Coronary artery (tissue), 2 donors: ENCODE results near the gene TESMIN.

Experiments used
- DNase-seq: peaks from one replicate; pipeline ENCODE4 v3.0.0-alpha.2; 2017; ENCODE audit warnings: low spot score
- H3K27ac ChIP-seq, 2 donors: fragments of 200-600 bp; sonication (generic); one replicate each; pipeline ENCODE4 v1.5.1; 2016 to 2019
- H3K4me3 ChIP-seq: fragments of 200-600 bp; sonication (generic); 2 replicates; pipeline ENCODE4 v1.5.1; 2016; ENCODE audit warnings: mild to moderate bottlenecking, moderate library complexity
- TF ChIP-seq, protein P1 (sequence below): fragments of 200-600 bp; sonication (generic); IDR thresholded peaks from one replicate; pipeline ENCODE4 v1.5.1; 2019; ENCODE audit warnings: antibody characterized with exemption

The TESMIN gene

DNA sequence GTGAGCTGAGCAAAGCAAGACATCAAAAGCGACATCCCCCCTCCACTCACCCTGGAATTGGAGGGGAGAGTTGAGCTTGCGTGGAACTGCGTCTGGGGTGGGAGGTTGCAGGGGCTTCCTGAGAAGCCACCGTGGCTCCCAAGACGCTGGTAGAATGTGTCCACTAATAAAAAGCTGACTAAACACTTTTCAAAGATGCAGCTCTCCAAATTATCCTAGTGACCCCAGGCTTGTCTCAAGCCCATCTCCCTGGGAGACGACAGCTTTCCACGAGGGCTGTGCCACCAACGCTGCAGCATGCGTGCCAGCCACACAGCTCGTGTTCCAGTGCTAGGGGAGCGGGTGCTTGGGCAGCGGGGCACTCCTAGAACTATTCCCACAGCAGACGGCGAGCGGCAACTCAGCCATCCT lies 73.3 kb downstream of the TESMIN start:
- no peak overlapping the region for H3K4me3 ChIP-seq
- TF ChIP-seq, protein P1, sequence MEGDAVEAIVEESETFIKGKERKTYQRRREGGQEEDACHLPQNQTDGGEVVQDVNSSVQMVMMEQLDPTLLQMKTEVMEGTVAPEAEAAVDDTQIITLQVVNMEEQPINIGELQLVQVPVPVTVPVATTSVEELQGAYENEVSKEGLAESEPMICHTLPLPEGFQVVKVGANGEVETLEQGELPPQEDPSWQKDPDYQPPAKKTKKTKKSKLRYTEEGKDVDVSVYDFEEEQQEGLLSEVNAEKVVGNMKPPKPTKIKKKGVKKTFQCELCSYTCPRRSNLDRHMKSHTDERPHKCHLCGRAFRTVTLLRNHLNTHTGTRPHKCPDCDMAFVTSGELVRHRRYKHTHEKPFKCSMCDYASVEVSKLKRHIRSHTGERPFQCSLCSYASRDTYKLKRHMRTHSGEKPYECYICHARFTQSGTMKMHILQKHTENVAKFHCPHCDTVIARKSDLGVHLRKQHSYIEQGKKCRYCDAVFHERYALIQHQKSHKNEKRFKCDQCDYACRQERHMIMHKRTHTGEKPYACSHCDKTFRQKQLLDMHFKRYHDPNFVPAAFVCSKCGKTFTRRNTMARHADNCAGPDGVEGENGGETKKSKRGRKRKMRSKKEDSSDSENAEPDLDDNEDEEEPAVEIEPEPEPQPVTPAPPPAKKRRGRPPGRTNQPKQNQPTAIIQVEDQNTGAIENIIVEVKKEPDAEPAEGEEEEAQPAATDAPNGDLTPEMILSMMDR, result no peak
- no peak for DNase-seq

DNA sequence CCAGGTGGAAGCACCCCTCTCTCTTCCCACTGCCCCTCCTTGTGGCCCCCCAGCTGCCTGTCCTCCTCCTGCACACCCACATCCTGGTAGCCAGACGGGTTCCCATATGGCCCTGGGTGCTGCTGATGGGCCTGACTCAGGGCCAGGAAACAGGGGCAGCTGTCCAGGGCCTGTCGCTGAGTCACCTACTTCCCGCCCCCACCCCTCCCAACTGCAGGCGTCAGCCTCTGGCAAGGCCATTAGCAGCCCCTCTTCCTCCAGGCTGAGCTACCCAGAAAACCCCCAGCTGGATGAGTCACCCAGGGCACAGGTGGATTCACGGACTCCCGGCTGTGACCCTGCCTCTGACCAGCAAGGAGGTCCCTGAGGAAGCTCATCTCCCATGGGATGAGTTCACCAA lies 73.9 kb downstream of the TESMIN start:
- no peak for DNase-seq
- H3K4me3 ChIP-seq, result no peak overlapping the region
- no peak overlapping the region for H3K27ac ChIP-seq
- TF ChIP-seq, protein P1, result no peak

More for the DNA sequence above, 73.3 kb downstream of the TESMIN start:
- no peak overlapping the region for H3K27ac ChIP-seq

DNA sequence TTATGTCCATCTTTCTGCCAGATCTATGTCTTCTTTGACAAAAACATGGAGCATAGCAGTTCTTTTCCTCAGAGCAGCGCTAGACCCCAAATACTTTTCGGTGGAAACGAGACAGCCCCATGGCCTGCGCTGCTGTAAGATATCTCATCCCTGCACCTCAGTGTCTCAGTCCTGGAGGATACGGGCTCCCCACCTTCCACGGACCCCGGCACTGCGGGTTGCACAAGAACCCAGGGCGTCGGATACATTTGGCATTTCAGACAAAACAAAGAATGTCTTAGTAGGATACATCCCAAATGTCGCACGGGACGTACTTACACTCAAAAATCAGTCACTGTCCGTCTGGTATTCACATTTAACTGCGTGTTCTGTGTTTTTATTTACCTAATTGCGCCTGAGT lies 76.9 kb downstream of the TESMIN start:
- DNase-seq, result no peak
- Histone ChIP-seq H3K27ac (no peak overlapping the region), H3K4me3 (no peak overlapping the region)
- TF ChIP-seq, protein P1, result no peak

DNA sequence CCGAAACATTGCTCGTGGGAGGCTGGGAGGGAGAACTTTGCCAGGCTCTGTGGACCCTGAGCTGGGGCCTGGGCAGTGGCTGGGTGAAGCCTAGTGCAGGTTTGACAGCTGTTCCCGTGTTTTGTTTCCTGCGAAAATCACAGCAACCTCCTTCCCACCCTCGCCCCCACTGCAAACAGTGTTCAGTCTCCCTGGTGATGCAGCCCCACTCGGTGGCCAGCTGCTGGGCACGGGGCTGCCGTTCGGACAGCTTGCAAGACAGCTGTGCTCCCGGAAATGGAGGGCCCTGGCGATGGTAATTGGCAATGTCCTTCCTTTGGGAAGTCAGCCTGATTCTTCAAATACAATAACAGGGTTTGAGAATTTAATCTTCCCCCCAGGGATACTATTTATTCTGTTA lies 77.3 kb downstream of the TESMIN start:
- DNase-seq, result no peak
- H3K4me3 ChIP-seq, result no peak overlapping the region
- no peak overlapping the region for H3K27ac ChIP-seq
- TF ChIP-seq, protein P1, result no peak

DNA sequence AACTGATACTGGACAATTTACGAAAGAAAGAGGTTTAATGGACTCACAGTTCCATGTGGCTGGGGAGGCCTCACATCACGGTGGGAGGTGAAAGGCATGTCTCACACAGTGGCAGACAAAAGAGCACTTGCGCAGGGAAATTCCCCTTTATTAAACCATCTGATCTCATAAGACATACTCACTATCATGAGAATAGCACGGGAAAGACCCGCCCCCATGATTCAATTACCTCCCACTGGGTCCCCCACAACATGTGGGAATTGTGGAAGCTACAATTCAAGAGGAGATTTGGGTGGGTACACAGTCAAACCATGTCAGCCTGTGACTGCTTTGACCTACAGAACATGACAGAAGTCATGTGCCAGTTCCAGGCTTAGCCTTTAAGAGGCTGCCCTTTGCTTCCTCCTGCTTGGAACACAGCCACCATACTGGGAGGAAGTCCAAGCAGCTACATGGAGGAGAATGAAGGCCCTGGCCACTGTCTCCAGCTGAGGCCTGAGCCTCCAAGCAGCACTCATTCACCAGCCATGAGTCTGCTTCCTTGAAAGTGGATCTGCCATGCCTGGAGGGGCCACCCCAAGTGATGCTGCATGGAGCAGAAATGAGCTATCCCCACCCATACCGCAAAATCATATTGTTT lies 77.9 kb downstream of the TESMIN start:
- H3K27ac ChIP-seq, result no peak overlapping the region
- TF ChIP-seq, protein P1, result no peak
- DNase-seq, result no peak
- no peak overlapping the region for H3K4me3 ChIP-seq

DNA sequence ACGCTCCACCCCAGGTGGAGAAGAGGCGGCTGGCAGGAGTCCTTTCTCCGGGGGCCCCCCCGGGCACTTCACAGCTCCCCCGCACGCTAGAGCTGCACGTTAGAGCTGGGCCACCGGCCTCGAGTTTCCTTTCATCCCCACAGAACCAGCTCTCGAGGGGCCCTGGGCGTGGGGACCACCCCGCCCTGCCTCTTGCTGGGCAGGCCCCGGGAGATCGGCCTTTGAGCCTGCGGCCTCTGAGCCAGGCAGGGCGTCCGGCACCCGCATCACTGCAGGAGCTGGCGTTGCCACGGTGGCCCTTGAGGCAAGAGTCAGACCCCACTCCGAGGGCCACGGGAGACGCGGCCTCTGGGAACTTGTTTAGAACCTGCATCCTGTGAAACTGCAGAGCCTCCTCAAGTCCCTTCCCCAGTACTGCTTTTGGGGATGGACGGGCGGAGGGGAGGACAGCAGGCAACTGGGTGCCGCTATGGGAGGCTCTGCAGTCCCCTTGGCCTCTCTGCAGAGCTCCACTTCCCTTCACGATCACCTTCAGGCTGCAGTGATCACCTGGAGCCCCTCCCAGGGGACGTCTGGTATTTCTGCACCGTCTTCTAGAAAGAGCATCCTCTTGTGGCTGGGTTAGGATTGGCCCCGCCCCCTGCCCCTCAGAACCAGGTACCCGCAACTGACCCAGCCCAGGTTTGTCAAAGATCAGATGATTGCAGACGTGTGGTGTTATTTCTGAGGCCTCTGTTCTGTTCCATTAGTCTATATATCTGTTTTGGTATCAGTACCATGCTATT lies 80.9 kb downstream of the TESMIN start:
- DNase-seq, result no peak
- TF ChIP-seq, protein P1, result no peak
- Histone ChIP-seq H3K27ac (no peak overlapping the region), H3K4me3 (no peak overlapping the region)
